PFSK-1 (cell line): ENCODE results near the gene FARS2.

Experiments used
- FOXP2 ChIP-seq: optimal IDR thresholded peaks from 2 replicates; pipeline ENCODE3; 2011; ENCODE audit warnings: borderline replicate concordance, control low read depth, inconsistent platforms; ENCODE audit not compliant: insufficient read depth; ENCODE audit errors: extremely low read length, extremely low read depth
- POLR2AphosphoS5 ChIP-seq: IDR thresholded peaks from 2 replicates; pipeline ENCODE4 v1.6.1; 2012; ENCODE audit warnings: low read depth, mild to moderate bottlenecking, control low read depth, low read length, moderate library complexity
- SIN3A ChIP-seq: IDR thresholded peaks from 2 replicates; pipeline ENCODE4 v1.6.1; 2012; ENCODE audit warnings: mild to moderate bottlenecking, low read length, moderate library complexity, borderline replicate concordance; ENCODE audit not compliant: insufficient read depth
- TAF1 ChIP-seq: IDR thresholded peaks from 2 replicates; pipeline ENCODE4 v1.6.1; 2012; ENCODE audit warnings: low read length, control low read depth, borderline replicate concordance; ENCODE audit not compliant: insufficient read depth

DNA sequence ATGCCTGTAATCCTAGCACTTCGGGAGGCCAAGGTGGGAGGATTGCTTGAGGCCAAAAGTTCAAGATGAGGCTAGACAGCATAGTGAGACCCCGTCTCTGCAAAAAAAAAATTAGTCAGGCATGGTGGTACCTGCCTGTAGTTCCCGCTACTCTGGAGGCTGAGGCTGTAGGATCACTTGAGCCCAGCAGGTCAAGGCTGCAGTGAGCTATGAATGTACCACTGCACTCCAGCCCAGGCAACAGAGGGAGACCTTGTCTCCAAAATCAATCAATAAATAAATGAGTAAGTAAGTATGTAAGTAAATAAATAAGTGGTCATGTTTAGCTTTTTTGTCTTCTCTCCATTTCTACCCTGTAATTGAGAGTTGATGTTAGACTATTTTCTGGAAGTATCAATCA lies 336.8 kb downstream of the FARS2 start:
- TF ChIP-seq SIN3A: no peak
- no peak for TF ChIP-seq POLR2AphosphoS5
- no peak for TF ChIP-seq TAF1
- TF ChIP-seq FOXP2: no peak
